GM12878 (cell line): Measurements from ENCODE around the gene DNHD1. TPM values are rescaled to one million over a fixed set of nuclear protein-coding genes. Genes with fewer than 3 reads are reported as not detected.

Experiments
- ATAC-seq: fragments of 200-7000 bp; cut with Tn5 transposase; 3 replicates; pipeline ENCODE4 v1.9.1; 2020; ENCODE audit warnings: mild to moderate bottlenecking, moderate library complexity
- BruUV-seq: library from RNA; stranded (reverse); fragments of 400-500 nt; replicated peaks from 2 replicates; lab custom pipeline; 2021; lab: Mats Ljungman, UMichigan
- CTCF ChIA-PET: fragments of 300-600 bp; sonication (Branson Sonifier 250); formaldehyde crosslinking; extraction: SDS; loops from one replicate; lab custom pipeline; 2021; ENCODE audit warnings: inconsistent platforms; lab: Yijun Ruan, JAX
- POLR2A ChIA-PET: fragments of 350-600 bp; formaldehyde crosslinking; extraction: SDS; loops from one replicate; lab custom pipeline; 2021; ENCODE audit warnings: inconsistent platforms; lab: Charles Lee
- RAD21 ChIA-PET: fragments of 300-600 bp; sonication (Branson Sonifier 250); formaldehyde crosslinking; loops from one replicate; lab custom pipeline; 2023; ENCODE audit warnings: antibody characterized with exemption; ENCODE audit not compliant: unreplicated experiment; lab: Charles Lee
- SMC1A ChIA-PET: fragments of 300-600 bp; sonication (Branson Sonifier 250); formaldehyde crosslinking; loops from one replicate; lab custom pipeline; 2023; ENCODE audit not compliant: unreplicated experiment, uncharacterized antibody; lab: Charles Lee
- DNase-seq: peaks from one replicate; pipeline ENCODE4 v3.0.0-alpha.2; 2011; ENCODE audit warnings: low read depth, low spot score
- FAIRE-seq: peaks from 3 replicates; lab custom pipeline; 2011; peaks lifted over from hg19 to GRCh38; lab: Jason Lieb, UNC
- H2AFZ ChIP-seq: 2 replicates; pipeline ENCODE4 v1.6.0; 2011; ENCODE audit warnings: low read depth, low read length, control low read depth; ENCODE audit not compliant: control insufficient read depth
- H3K27ac ChIP-seq: 2 replicates; pipeline ENCODE4 v1.5.1; 2011; ENCODE audit warnings: control low read depth; ENCODE audit not compliant: control insufficient read depth, insufficient read depth
- H3K27me3 ChIP-seq, 2 experiments: replicated peaks in 1 of 2; 2 replicates each; pipeline versions ENCODE4 v1.6.0 to v1.6.1; 2011; ENCODE audit warnings: low read length in 1 of 2; ENCODE audit not compliant: control insufficient read depth in 2 of 2, insufficient read depth in 2 of 2
- H3K36me3 ChIP-seq, 2 experiments: 2 replicates each; pipeline ENCODE4 v1.5.1; 2011; ENCODE audit warnings: low read length in 1 of 2; ENCODE audit not compliant: control insufficient read depth in 2 of 2, insufficient read depth in 2 of 2
- H3K4me1 ChIP-seq: 2 replicates; pipeline ENCODE4 v1.6.1; 2011; ENCODE audit warnings: mild to moderate bottlenecking, low read length, moderate library complexity, mixed read lengths; ENCODE audit not compliant: control insufficient read depth, insufficient read depth
- H3K4me2 ChIP-seq: 2 replicates; pipeline ENCODE4 v1.6.0; 2011; ENCODE audit warnings: control low read depth; ENCODE audit not compliant: control insufficient read depth, insufficient read depth
- H3K4me3 ChIP-seq: fragments of 200-600 bp; sonication (generic); 2 replicates; pipeline ENCODE4 v1.5.1; 2016
- H3K79me2 ChIP-seq: 2 replicates; pipeline ENCODE4 v1.6.0; 2011; ENCODE audit warnings: low read length; ENCODE audit not compliant: control insufficient read depth, insufficient read depth
- H3K9ac ChIP-seq: 2 replicates; pipeline ENCODE4 v1.8.0; 2011; ENCODE audit warnings: low read length, control low read depth, mixed read lengths; ENCODE audit not compliant: control insufficient read depth, insufficient read depth
- H3K9me3 ChIP-seq: replicated peaks from 3 replicates; pipeline ENCODE4 v1.5.1; 2011; ENCODE audit warnings: mild to moderate bottlenecking, low read length; ENCODE audit not compliant: control insufficient read depth, insufficient read depth
- H4K20me1 ChIP-seq: 2 replicates; pipeline ENCODE4 v1.6.0; 2011; ENCODE audit not compliant: control insufficient read depth, insufficient read depth
- CBFB ChIP-seq: IDR thresholded peaks from 2 replicates; pipeline ENCODE4 v1.6.1; 2016; ENCODE audit warnings: antibody characterized with exemption, low read depth
- HCFC1 ChIP-seq: fragments of 150-350 bp; IDR thresholded peaks from 2 replicates; pipeline ENCODE4 v1.6.1; 2014; ENCODE audit warnings: low read length
- HDAC2 ChIP-seq: fragments of 200-600 bp; sonication (generic); IDR thresholded peaks from 2 replicates; pipeline ENCODE4 v1.6.1; 2017
- HDGF ChIP-seq: fragments of 450-650 bp; IDR thresholded peaks from 2 replicates; pipeline ENCODE4 v1.6.1; 2016; ENCODE audit warnings: antibody characterized with exemption
- JUNB ChIP-seq: IDR thresholded peaks from 2 replicates; pipeline ENCODE4 v1.6.1; 2016; ENCODE audit warnings: antibody characterized with exemption, mild to moderate bottlenecking
- NFXL1 ChIP-seq: fragments of 450-650 bp; IDR thresholded peaks from 2 replicates; pipeline ENCODE4 v1.6.1; 2017; ENCODE audit warnings: antibody characterized with exemption, mild to moderate bottlenecking, borderline replicate concordance
- NKRF ChIP-seq: fragments of 450-650 bp; conservative IDR thresholded peaks from 2 replicates; pipeline ENCODE4 v1.6.1; 2017; ENCODE audit warnings: mild to moderate bottlenecking, moderate library complexity
- POLR2A ChIP-seq: IDR thresholded peaks from 2 replicates; pipeline ENCODE4 v1.6.1; 2011; ENCODE audit warnings: low read depth, mild to moderate bottlenecking, low read length
- POLR2AphosphoS5 ChIP-seq: IDR thresholded peaks from 2 replicates; pipeline ENCODE4 v1.6.1; 2011; ENCODE audit warnings: mild to moderate bottlenecking, low read length, inconsistent platforms
- RUNX3 ChIP-seq: IDR thresholded peaks from 2 replicates; pipeline ENCODE4 v1.6.1; 2012; ENCODE audit warnings: low read length, inconsistent platforms
- TCF7 ChIP-seq: IDR thresholded peaks from 2 replicates; pipeline ENCODE4 v1.6.1; 2014; ENCODE audit warnings: antibody characterized with exemption, borderline replicate concordance
- ZNF217 ChIP-seq: fragments of 450-650 bp; IDR thresholded peaks from 2 replicates; pipeline ENCODE4 v1.6.1; 2017; ENCODE audit warnings: antibody characterized with exemption, mild to moderate bottlenecking
- WGBS: methylation state at CpG from one replicate; pipeline ENCODE4 v1.1.6; 2016; ENCODE audit warnings: low lambda C conversion rate; ENCODE audit not compliant: insufficient replicate concordance, insufficient coverage; ENCODE audit errors: missing lambda C conversion rate; 5-methylcytosine and 5-hydroxymethylcytosine counted together
- in situ Hi-C: fragments of 300-500 bp; cut with MboI; formaldehyde crosslinking; loops from 9 replicates; pipeline ENCODE4 v1.14.3; 2018; ENCODE audit warnings: mixed read lengths
- intact Hi-C: fragments of 100-400 bp; cut with micrococcal nuclease; formaldehyde crosslinking; loops from one replicate; pipeline ENCODE4 v1.14.2; 2022; ENCODE audit not compliant: unreplicated experiment
- polyA plus RNA-seq, 11 experiments: library from polyadenylated mRNA; depleted of rRNA in 4 of 11; unstranded in 6 of 11; stranded (reverse) in 5 of 11; fragments of >200 nt; fragmentation: Nextera tagmentation in 4 of 11; fragmentation: Illumina TruSeq in 1 of 11; extraction: Ambion mirVana in 4 of 11; extraction: Trizol in 1 of 11; gene quantifications; 1 replicate in 1 of 11; 2 replicates in 10 of 11; pipeline versions ENCODE4 v1.2.1 to v1.2.3, GENCODE V29; 2011 to 2016; ENCODE audit warnings: inconsistent platforms in 2 of 11, missing spikeins in 2 of 11, low read depth in 1 of 11
- total RNA-seq, 4 experiments: library from RNA; depleted of rRNA in 3 of 4; stranded (reverse); fragments of >200 nt in 3 of 4; fragmentation: Illumina TruSeq in 1 of 4; extraction: Trizol in 1 of 4; gene quantifications; 2 replicates each; pipeline versions ENCODE4 v1.2.1 to v1.2.3, GENCODE V29; 2013 to 2021

Gene DNHD1
- total and polyA plus RNA-seq, 10 of the 15 experiments (the other 5 are each of a cell fraction or from before 2014, with no cell fraction given): 0.99 to 16.9 (median 8.6) TPM

- TF ChIP-seq NKRF (no peak), JUNB (no peak), CBFB (no peak), POLR2A (no peak), HDAC2 (no peak), TCF7 (no peak), POLR2AphosphoS5 (no peak), HCFC1 (no peak), ZNF217 (no peak), HDGF (no peak)
Observed at GRCh38 chr11:6578134-6578533, 81.1 kb downstream of the DNHD1 start (continued).

GRCh38 chr11:6579681-6580080, 82.6 kb downstream of the DNHD1 start:
- intact Hi-C loops (no loop called here), in situ Hi-C loops (no loop called here)
- Histone ChIP-seq H3K9me3 (no peaks in the 10 kb centered on the region), H3K9ac (no peak overlapping the region), H3K27me3 (no peaks in the 10 kb centered on the region), H3K4me3 (no peak overlapping the region), H3K79me2 (no peaks in the 10 kb centered on the region), H4K20me1 (no peaks in the 10 kb centered on the region), H3K4me2 (no peak overlapping the region), H2AFZ (no peak overlapping the region), H3K4me1 (no peaks in the 10 kb centered on the region), H3K36me3 (peaks cover 4 to 5% of the 10 kb centered on the region in 2 experiments; a peak in 3 of 4 replicates), H3K27ac (no peak overlapping the region)
- no peak for ATAC-seq
- WGBS: 70% methylated on average over 2 of the region's 2 CpGs
- ChIA-PET RAD21 (no interaction called here), CTCF (no interaction called here), POLR2A (no interaction called here), SMC1A (interaction anchor here (1.2 to 1.5 kb wide), 3 partner anchors 14 to 103 kb away, joined by 3 to 5 read pairs (median 5); partner anchors contain the start of gene MRPL17)
- BruUV-seq: no TSS peak
- FAIRE-seq: no peak
- DNase-seq: no peak
- TF ChIP-seq NFXL1 (no peak), RUNX3 (no peak)
